ENCODE results near the gene CERS6.

The CERS6 gene

GRCh38 chr2:168529054-168529833, 73.2 kb downstream of the CERS6 start:
- no peak overlapping the region for H3K4me3 ChIP-seq (ENCODE audit: low read depth, low read length)
- ChIA-PET POLR2A (interaction anchor here (0.7 kb wide), 1 partner anchor 11 kb away, joined by 3 read pairs; no protein-coding TSS in a partner anchor), CTCF (interaction anchor here (1.4 kb wide), 1 partner anchor 183 kb away, joined by 3 read pairs; no protein-coding TSS in a partner anchor)
- TF ChIP-seq, protein P1, sequence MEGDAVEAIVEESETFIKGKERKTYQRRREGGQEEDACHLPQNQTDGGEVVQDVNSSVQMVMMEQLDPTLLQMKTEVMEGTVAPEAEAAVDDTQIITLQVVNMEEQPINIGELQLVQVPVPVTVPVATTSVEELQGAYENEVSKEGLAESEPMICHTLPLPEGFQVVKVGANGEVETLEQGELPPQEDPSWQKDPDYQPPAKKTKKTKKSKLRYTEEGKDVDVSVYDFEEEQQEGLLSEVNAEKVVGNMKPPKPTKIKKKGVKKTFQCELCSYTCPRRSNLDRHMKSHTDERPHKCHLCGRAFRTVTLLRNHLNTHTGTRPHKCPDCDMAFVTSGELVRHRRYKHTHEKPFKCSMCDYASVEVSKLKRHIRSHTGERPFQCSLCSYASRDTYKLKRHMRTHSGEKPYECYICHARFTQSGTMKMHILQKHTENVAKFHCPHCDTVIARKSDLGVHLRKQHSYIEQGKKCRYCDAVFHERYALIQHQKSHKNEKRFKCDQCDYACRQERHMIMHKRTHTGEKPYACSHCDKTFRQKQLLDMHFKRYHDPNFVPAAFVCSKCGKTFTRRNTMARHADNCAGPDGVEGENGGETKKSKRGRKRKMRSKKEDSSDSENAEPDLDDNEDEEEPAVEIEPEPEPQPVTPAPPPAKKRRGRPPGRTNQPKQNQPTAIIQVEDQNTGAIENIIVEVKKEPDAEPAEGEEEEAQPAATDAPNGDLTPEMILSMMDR (IDR thresholded peaks at IDR 0.05; ENCODE audit: insufficient read depth, low read length, missing control alignments): no peak
- DNase-seq (ENCODE audit: low read depth, low spot score): no peak

- TF ChIP-seq, protein P1 (IDR thresholded peaks at IDR 0.05; ENCODE audit: insufficient read depth, low read length, missing control alignments): no peak
- CTCF ChIA-PET: interaction anchor here (1.2 to 1.4 kb wide), 2 partner anchors 11 to 183 kb away, joined by 3 read pairs; no protein-coding TSS in a partner anchor
- POLR2A ChIA-PET: interaction anchor here (0.6 kb wide), 1 partner anchor 94 kb away, joined by 3 read pairs; no protein-coding TSS in a partner anchor
- no peak overlapping the region for H3K4me3 ChIP-seq (ENCODE audit: low read depth, low read length)
- DNase-seq (ENCODE audit: low read depth, low spot score): no peak
Observed at GRCh38 chr2:168529900-168530561, 74.0 kb downstream of the CERS6 start.

DNA sequence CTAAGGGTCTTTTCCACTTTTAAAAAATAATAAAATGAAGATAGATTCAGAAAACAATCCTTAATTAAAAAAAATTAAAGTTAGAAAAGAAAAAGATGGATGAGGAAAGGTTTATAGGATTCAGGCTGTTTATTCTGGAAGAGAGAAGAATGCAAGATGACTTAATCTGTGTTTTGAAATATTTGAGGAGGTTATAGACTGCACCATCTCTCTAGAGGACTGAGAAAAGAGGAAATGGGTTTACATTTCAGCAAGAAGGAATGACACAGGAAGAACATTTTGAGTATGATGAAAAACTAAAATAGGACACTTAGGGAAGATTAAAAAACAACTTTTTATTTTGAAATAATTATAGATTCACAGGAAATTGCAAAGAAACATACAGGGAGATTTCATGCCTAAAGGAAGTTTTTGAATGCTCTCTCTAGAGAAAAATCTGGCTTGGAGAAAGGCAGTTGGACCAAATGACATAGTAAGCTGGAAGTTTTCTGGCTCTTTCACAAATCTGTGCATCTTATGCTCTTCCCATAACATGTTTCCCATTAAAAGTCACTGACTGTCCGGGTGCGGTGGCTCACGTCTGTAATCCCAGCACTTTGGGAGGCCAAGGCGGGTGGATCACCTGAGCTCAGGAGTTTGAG, 75.0 kb downstream of the CERS6 start:
- POLR2A ChIA-PET: no interaction called here
- no peak for DNase-seq (ENCODE audit: low read depth, low spot score)
- CTCF ChIA-PET: interaction anchor here (1.2 to 1.4 kb wide), 2 partner anchors 12 to 185 kb away, joined by 3 read pairs; no protein-coding TSS in a partner anchor
- no peak overlapping the region for H3K4me3 ChIP-seq (ENCODE audit: low read depth, low read length)
- TF ChIP-seq, protein P1 (IDR thresholded peaks at IDR 0.05; ENCODE audit: insufficient read depth, low read length, missing control alignments): no peak

- POLR2A ChIA-PET: no interaction called here
- CTCF ChIA-PET: no interaction called here
- no peak overlapping the region for H3K4me3 ChIP-seq (ENCODE audit: low read depth, low read length)
- TF ChIP-seq, protein P1 (IDR thresholded peaks at IDR 0.05; ENCODE audit: insufficient read depth, low read length, missing control alignments): no peak
- DNase-seq (ENCODE audit: low read depth, low spot score): no peak
Observed at GRCh38 chr2:168534926-168535325, 78.9 kb downstream of the CERS6 start.

GRCh38 chr2:168536925-168537466, 80.9 kb downstream of the CERS6 start:
- CTCF ChIA-PET: no interaction called here
- POLR2A ChIA-PET: no interaction called here
- DNase-seq (ENCODE audit: low read depth, low spot score): no peak
- TF ChIP-seq, protein P1 (IDR thresholded peaks at IDR 0.05; ENCODE audit: insufficient read depth, low read length, missing control alignments): no peak
- H3K4me3 ChIP-seq (ENCODE audit: low read depth, low read length): no peak overlapping the region
